Neural cell (in vitro differentiated cells): ENCODE data around the gene DBN1.

Source experiments
- EZH2 ChIP-seq: fragments of 200-600, 300-800 bp; shearing (Covaris generic), sonication (generic); IDR thresholded peaks from 2 replicates; pipeline ENCODE4 v1.6.1; 2014; ENCODE audit warnings: antibody characterized with exemption, low read length, borderline replicate concordance, mild to moderate bottlenecking; ENCODE audit not compliant: insufficient read depth, poor library complexity, severe bottlenecking
- MXI1 ChIP-seq: fragments of 450-650 bp; conservative IDR thresholded peaks from 2 replicates; pipeline ENCODE4 v1.6.1; 2014; ENCODE audit warnings: antibody characterized with exemption, mild to moderate bottlenecking; ENCODE audit not compliant: poor library complexity, severe bottlenecking
- TAF1 ChIP-seq: IDR thresholded peaks from 2 replicates; pipeline ENCODE4 v1.6.1; 2012; ENCODE audit warnings: low read depth
- TF ChIP-seq, protein P1 (sequence below): fragments of 450-650 bp; IDR thresholded peaks from 2 replicates; pipeline ENCODE4 v1.5.1; 2014; ENCODE audit warnings: antibody characterized with exemption, mild to moderate bottlenecking, moderate library complexity; ENCODE audit not compliant: poor library complexity, severe bottlenecking

DNA sequence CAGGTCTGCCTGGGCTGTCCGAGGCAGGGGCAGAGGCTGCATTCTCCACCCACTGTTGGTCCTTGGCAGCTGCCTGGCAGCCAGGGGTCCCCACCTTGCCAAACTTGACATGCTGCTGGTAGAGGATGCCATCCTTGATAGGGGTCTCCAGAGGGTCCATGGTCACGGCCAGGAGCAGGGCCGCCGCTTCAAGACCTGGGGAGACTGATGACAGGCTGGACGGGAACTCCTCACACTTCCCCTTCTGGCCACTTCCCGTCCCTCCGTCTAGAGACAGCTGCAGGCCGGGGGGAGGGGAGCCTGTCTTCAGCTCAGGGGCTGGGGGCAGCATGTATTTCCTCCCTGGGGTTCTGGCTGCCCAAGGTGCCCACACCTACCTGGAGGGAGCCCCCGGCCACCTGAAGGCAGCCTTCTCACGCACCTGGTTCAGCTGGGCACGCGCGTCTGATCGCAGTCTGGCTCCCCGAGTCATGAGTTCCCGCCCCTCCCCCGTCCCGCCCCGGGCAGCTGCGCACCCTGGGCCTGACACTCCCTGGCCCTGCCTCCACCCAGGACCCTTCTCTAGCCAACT is 36.0 kb upstream of the DBN1 start, which contains the start of gene DOK3:
- TF ChIP-seq MXI1 (no peak), TAF1 (no peak), EZH2 (no peak)
- TF ChIP-seq, protein P1, sequence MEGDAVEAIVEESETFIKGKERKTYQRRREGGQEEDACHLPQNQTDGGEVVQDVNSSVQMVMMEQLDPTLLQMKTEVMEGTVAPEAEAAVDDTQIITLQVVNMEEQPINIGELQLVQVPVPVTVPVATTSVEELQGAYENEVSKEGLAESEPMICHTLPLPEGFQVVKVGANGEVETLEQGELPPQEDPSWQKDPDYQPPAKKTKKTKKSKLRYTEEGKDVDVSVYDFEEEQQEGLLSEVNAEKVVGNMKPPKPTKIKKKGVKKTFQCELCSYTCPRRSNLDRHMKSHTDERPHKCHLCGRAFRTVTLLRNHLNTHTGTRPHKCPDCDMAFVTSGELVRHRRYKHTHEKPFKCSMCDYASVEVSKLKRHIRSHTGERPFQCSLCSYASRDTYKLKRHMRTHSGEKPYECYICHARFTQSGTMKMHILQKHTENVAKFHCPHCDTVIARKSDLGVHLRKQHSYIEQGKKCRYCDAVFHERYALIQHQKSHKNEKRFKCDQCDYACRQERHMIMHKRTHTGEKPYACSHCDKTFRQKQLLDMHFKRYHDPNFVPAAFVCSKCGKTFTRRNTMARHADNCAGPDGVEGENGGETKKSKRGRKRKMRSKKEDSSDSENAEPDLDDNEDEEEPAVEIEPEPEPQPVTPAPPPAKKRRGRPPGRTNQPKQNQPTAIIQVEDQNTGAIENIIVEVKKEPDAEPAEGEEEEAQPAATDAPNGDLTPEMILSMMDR = no peak
